ENCODE measurements around the gene CEP68.
"Not testable (repeated sequence)": the region's sequence is repeated elsewhere in the genome, so short reads cannot be mapped to it uniquely, and the experiment has no call there.

The CEP68 gene

DNA sequence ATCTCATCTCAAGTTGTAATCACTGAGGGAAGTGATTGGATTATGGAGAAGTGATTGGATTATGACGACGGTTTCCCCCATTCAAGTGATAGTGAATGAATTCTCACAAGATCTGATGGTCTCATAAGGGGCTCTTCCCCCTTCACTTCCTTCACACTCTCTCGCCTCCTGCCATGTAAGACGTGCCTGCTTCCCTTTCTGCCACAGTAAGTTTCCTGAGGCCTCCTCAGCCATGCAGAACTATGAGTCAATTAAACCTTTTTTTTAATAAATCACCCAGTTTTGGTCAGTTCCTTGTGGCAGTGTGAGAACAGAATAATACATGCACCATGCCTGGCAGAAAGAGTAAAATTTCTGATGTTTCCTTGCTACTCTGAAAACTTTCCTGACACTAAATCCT lies 36.6 kb downstream of the CEP68 start:
- no peak for DNase-seq

DNA sequence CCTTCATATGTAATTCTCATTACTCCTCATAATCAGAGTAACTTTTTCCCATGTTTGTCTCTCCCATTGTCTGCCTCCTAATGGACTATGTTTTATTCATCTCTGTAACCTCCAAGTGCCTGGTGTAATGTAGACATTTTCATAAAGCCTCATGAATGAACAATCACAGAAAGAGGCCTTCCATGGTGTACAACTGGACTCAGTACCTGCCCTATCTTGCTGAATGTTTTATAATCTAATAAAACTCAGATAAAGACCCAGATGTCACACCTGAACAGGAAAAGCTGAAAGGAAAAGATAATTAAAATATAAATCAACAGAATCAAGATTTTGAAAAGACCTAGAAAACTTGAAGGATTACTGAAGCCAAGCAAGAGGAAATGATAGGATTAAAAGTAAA lies 37.0 kb downstream of the CEP68 start:
- no peak for DNase-seq

DNA sequence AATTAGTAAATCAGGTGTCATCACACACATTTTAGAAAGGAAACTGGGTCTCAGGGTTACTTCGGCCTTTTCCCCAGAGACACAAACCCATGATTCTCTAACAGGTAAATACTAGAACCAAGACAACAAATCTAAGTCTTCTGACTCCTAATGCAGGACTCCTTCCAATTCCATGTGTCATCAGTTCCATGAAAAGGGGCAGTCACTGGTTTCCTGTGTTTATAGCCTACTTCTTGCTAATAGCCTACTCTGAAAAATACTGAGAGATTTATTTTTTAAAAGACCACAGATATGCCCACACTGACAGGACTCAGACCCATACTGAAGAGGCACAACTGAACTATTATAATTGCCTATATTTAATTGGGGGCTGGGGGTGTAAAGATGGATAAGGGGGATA lies 40.7 kb downstream of the CEP68 start:
- DNase-seq: no peak

DNA sequence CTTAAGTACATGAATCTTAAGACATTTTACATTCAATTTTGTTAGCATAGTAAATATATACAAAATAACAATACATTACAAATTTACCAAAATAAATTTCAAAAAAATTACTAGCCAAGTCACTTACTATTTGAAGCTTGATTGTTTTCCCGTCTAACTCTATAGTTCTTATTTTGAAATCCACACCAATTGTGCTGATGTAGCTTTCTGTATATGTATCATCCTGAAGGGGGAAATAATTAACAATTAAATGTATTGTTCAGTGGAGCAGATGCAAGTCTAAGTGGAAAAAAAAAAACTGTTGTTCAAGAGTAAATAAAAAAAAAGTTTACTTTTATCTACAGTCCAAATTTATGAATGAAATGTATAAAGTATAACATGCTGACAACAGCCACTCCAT lies 41.6 kb downstream of the CEP68 start:
- no peak for DNase-seq

DNA sequence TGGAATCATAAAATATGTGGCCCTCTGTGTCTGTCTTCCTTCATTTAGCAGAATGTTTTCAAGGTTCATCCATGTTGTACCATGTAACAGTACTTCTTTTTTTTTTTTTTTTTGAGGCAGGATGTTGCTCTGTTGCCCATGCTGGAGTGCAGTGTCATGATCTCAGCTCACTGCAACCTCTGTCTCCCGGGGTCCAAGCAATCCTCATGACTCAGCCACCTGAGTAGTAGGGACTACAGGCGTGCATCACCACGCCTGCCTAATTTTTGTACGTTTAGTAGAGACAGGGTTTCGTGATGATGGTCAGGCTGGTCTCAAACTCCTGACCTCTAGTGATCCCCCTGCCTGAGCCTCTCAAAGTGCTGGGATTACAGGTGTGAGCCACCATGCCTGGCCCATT lies 42.5 kb downstream of the CEP68 start:
- no peak for DNase-seq

DNA sequence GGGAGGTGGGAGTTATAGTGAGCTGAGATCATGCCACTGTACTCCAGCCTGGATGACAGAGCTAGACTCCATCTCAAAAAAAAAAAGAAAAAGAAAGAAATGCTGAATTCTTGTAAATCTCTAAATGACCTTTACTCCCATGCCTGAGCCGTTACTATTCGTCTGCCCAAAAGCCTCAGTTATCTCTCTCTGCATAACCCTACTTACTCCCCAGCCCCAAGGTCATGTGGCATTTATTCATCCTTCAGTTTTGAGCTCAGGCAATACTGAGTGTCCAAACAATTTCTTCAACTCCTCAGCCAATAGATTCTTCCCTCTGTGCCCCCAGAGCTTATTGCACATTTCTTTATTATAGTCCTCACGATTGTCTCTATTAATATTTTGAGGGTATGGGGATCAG lies 44.9 kb downstream of the CEP68 start:
- no peak for DNase-seq

DNA sequence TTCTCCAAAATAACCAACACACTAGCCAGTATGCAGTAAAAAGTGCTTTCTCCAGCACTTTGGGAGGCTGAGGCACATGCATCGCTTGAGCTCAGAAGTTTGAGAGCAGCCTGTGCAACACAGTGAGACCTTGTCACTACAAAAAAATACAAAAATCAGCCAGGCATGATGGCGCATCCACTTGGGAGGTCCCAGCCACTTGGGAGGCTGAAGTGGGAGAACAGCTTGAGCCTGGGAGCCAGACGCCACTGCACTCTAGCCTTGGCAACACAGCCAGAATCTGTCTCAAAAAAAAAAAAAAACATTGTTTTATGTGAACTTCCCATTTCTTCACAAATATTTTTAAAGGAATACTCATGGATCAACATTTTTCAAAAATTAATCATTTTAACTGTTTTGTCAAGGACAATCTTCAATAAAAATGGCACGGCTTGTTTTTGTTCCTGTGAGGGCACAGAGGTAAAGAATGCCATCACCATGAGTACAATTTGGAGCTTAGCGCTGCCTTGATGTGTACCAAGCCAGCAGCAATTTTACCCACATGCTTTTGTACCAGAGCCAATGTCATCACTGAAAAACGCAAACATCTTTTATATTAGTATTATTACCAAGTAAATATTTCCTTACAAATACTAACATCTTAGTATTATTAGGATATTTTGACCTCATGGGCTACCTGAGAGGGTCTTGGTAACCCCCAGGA lies 46.9 kb downstream of the CEP68 start:
- DNase-seq: peak; percentile 6 to 10

DNA sequence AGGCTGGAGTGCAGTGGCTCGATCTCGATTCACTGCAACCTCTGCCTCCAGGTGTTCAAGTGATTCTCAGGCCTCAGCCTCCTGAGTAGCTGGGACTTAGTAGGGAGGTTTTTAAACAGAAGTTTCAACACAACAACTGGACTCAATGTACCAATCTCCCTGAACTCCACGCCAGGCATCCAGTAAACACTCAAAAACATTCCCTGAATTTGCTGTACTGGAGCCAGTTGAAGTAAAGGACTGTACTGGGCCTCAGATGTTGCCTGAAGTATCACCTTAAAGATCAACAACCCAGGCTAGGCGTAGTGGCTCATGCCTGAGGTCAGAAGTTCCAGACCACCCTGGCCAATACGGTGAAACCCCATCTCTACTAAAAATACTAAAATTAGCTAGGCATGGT lies 51.3 kb downstream of the CEP68 start:
- no peak for DNase-seq

DNA sequence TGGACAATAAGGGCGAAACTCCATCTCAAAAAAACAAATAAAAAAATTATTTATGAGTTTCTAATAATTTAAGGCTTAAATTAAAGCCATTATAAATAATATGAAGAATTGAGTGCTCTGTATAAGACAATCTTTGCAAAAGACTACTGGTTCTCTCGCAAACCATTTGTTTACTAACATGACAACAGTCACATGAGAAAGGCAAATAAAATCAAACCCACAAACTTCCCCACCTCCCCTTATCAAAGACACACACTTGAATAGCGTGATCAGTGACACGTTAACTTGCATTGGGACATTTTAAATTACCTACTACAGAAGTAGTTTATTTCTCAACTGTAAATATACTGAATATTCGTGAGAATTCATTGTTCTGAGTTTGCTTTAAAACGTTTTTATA lies 52.6 kb downstream of the CEP68 start:
- DNase-seq: no peak

DNA sequence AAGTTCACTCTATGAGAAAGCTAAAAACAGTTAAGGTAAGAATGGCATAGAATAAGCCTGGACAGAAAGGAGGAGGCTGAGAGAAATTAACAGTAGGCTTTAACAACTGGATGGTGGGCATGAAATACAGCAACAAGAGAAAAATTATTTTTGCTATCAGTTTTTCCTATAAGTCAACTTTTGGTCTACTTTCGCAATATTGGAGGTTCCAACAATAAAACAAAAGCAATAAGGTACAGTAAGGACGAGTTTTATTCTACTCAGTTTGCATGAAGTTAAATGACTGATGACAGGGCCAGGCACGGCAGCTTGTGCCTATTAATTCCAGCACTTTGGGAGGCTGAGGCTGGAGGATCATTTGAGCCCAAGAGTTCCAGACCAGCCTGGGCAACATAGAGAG lies 56.4 kb downstream of the CEP68 start:
- no peak for DNase-seq

DNA sequence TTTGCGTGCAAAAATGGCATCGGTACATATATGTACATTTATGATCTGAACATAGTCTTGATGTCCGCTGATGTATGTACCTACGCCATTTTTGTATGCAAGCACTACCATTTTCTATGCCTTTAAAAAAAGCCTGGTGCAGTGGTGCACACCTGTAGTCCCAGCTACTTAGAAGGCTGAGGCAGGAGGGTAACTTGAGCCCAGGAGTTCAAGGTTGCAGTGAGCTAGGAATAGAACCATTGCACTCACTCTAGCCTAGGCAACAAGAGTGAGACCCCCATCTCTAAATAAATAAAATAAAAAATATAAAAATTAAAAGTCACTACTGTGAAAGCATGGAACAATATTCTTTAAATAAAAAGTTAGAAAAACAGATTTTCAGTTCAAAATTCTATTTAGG lies 57.0 kb downstream of the CEP68 start:
- no peak for DNase-seq

DNA sequence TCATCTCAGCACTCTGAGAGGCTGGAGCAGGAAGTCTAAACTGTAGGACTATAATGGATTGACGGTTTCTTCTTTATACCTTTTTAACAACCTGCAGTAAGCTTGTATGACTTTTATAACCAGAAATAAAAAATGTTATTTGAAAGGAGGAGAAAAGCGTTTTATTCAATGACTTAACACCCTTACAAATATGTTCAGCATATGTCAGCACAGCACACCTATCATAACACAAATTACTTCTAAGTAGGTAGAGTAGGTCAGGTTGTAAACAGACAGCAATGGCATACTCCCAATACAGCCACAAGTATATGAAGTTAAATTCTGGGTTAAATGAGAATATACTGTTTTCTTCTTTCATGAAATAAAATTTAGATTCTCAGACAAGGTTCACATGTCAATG lies 57.6 kb downstream of the CEP68 start:
- no peak for DNase-seq

DNA sequence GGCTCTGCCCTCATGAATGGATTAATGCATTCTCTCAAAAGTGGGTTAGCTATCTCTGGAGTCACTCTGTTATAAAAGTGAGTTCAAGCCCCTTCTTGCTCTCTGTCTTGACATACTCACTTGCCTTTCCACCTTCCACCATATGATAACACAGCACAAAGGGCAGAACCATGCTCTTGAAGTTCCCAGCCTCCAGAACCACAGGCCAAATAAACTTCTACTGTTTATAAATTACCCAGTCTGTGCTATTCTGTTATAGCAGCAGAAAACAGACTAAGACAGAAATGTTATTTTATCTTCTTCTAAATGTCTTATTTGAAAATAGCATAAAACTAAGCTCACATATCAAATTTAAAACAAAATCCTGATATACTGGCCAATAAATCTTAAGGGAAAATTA lies 58.7 kb downstream of the CEP68 start:
- no peak for DNase-seq

DNA sequence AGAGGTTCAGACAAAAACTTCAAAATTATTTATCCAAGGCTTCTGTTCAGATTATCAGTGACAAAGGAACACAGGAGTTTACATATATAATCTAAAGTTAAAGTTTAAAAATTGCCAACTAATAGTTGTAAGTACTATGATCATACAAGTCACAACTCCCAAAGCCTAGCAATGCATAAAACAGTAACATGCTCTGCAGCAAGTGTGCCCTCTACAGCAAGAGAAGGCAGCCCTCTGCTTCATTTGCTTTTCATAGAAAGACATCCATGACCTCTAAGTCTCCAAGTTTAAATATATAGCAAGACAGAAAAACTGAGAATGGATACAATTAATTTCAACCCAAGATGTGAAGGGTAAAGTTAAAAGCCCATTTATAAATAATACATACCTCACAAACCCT lies 60.4 kb downstream of the CEP68 start:
- DNase-seq: no peak

DNA sequence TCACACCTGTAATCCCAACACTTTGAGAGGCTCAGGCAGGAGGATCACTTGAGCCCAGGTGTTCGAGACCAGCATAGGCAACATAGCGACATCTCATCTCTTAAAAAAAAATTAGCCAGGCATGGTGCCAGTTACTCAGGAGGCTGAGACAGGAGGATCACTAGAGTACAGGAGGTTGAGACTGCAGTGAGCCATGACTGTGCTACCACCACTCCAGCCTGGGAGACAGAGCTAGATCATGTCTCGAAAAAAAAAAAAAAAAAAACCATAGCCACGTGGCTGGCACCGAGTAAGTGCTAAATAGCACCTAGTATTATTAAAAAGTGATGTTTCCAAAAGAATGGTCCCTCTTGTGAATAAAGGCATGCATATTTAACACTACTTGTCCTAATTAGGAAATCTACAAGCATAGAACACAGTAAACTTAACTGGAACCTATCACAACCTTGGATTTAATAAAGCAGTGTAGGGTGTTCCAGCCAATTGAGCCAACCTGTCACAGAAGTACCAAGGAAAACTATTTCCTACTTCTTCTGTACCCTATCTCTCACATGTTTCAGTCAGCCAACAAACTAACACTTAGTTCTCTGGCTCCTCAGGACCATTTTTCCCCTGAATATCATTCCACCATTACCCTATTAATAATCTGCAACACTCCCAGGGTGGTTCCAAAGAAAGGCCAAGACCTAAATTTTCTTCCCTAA lies 64.9 kb downstream of the CEP68 start:
- no peak for DNase-seq

DNA sequence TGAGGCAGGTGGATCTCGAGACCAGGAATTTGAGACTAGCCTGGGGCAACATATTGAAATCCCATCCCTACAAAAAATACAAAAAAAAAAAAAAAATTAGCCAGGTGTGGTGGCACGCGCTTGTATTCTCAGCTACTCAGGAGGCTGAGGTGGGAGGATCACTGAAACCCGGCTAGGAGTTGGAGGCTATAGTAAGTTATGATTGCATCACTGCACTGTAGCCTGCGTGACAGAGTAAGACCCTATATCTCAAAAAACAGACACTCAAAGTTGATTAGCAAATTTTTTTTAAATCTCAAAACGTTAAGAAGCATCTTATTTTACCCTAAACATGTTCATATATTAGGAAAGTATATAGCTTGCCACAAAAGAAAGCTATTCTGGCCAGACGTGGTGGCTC lies 66.1 kb downstream of the CEP68 start:
- DNase-seq: no peak

DNA sequence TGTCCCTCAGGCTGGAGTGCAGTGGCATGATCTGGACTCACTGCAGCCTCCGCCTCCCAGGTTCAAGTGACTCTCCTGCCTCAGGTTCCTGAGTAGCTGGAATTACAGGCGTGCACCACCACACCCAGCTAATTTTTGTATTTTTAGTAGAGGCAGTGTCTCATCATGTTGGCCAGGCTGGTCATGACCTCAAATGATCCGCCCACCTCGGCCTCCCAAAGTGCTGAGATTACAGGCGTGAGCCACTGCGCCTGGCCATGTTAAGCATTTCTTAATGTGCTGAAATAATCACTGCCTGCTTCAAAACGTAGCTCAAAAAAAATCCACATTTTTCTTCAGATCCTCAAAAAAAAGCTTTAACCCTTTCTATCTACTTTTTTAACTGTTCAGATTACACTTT lies 69.2 kb downstream of the CEP68 start:
- DNase-seq: not testable (repeated sequence)

DNA sequence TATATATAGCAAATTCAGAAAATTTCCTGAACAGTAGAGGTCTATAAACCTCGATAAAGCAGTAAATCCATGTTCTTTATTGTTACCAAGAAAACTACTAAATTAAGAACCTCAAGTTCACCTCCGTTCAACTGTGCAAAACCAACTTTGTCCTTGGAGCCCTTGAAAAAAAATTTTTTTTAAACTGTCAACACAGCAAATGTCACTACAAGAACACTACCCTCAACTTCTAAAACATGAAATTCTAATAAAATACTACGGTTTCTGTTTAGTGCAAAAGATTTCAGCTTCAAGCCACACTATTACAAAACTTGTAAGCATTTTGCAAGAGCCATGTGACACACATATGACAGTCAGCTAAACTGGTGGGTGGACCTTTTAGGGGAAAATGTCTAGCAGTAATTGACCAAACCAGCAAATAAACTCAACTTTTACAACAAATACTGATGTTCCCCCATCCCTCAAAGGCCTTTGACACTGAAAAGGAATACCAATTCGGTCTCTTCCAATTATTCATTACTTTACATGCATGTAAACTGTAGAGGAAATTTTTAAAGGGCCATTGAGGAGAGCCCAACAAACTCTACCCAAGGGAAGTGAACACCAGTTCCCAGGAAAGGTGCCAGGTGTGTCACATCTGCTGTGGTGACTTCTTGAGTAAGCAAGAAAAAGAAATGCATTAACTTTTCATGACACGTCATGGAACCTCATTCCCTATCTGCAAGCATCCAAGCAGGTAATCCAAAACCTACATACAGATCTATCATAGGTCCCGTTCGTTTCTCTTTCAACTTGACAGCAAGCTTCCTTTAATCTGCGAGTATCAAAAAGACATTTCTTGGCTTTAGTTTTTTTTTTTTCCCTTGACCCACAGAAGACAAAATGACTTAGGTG lies 72.3 kb downstream of the CEP68 start:
- DNase-seq: peak in 1 of 2 experiments; percentile 11

DNA sequence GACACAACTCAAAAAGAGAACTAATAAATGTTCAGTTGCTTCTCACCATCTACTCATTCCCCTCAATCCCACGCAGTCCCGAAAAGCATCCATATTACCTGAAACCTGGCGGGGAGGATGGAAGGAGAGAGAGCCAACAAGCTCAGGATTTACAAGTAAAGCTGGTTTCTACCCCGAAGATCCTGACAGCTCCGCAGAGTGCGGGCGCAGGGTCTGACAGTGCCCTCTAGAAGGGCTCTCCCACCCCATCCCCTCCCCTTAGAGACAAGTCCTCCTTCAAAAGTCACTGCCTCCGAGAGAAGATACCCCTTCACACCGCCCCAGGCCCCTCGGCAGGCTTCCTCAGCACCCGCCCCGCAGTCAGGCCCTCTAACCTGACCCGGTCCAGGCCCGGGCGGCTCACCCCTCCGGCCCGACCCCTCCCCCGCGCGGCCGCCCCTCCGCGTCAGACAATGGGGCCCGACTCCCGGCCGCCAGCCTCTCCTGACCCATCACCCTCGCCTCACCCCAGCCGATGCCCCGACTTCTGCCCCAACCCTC lies 73.1 kb downstream of the CEP68 start:
- DNase-seq: no peak

DNA sequence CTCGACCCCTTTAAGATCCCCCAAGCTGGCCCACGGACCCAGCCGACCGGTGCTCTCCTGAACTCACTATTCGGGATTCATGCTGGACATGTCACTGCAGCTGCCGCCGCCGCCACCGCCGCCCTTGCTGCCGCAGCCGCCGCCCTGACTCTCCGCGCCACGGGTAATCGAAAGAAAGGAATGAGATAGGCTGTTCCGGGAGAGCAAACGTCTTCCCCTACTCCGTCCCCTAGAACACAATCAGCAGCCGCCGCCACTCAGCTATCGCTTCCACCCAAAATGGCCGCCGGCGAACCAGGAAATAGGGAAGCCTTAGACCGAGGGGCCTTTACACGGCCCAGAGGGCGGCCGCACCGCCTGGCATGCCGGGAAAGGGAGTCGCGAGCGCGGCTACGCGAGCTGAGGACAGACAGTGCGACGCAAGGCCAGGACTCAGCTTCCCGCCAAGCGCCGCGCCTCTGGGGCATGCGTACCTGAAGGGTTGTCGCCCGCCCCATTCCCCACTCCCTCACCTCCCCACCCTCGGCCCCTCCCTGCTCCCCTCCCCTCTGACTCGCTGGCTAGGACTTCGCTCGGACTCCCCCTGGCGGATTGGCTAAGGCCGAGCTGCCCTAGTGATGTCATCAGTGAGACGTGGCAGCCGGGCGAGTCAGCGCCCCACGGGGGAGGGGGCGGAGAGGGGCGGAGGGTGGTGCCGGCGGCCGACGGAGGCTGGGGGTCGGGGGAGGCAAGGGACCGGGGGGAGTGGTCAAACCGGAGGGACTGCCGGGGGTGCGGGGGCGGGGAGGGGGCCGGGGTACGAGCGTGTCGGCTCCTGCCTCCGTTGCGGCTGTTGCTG lies 73.8 kb downstream of the CEP68 start, which contains the start of gene RAB1A:
RAB1A (minus strand) TSS at position 281 of the 838 bp plus-strand sequence; CDS start at position 90, 191 bp downstream.
- peak; percentile 99 for DNase-seq

DNA sequence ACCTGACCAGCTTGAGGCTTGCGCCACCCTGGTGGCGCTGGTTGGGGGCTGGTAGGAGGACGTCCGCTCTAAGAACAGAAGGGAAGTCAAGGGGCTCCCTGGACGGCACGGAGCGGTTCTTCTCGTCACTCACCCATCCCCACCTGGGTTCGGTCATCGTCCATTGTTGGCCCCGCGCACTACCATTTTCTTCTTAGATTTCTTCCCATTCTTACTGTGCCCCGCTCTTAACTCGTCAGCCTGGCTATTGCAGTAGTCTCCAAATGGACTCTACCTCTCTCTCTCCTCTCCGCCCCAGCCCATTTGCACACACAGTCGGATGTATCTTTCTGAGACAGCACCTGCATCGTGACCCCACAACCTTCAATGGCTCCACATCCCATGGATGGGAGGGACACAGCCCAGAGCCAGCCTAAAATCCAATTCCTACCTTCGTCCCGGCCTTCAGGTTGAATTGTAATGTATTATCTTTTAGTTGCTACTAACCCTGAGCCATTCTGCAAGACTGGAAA lies 74.5 kb downstream of the CEP68 start:
- peak; percentile 67 to 78 for DNase-seq

DNA sequence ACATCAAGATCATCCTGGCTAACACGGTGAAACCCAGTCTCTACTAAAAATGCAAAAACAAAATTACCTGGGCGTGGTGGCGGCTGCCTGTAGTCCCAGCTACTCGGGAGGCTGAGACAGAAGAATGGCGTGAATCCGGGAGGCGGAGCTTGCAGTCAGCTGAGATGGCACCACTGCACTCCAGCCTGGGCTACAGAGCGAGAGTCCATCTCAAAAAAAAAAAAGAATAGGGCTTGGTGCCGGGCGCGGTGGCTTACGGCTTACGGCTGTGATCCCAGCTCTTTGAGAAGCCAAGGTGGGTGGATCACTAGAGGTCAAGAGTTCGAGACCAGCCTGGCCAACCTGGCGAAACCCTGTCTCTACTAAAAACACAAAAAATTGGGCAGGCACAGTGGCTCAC lies 76.7 kb downstream of the CEP68 start:
- DNase-seq: not testable (repeated sequence)

Data from NCI-H2081 (cell line).